K562 treated with DMSO at 1 percent for 48 hours (cell line): ENCODE data around the gene GALNT1. TPM values are rescaled to one million over a fixed set of nuclear protein-coding genes. Genes with fewer than 3 reads are reported as not detected.

Source experiments
- total RNA-seq: library from RNA; unstranded; fragments of 300-600 nt; gene quantifications from 2 replicates; pipeline ENCODE4 v1.2.3, GENCODE V29; 2022; ENCODE audit warnings: low replicate concordance; ENCODE audit errors: extremely low read depth

GALNT1 gene
- total RNA-seq = not detected in 2 replicates

GRCh38 chr18:35581546-35581897, at the start of gene GALNT1:
GALNT1 (plus strand) TSS chr18:35581740; CDS start chr18:35654663, 72,923 bp downstream.

Other genes starting within 250 kb of the GALNT1 start
- not detected in 2 replicates for gene ZNF24, start 237.3 kb upstream of the GALNT1 start, total RNA-seq
- gene ZNF396, start 204.4 kb upstream of the GALNT1 start, total RNA-seq = not detected in 2 replicates
- not detected in 2 replicates for gene INO80C, start 83.8 kb upstream of the GALNT1 start, total RNA-seq